ENCODE results near the gene LINC00632. TPM values are rescaled to one million over a fixed set of nuclear protein-coding genes. Genes with fewer than 3 reads are reported as not detected.

LINC00632 gene
- total and polyA plus RNA-seq, 2 donors (not counting 1 experiment from before 2014, with no cell fraction given), result not detected

- no peak for TF ChIP-seq EZH2 (IDR thresholded peaks at IDR 0.05; ENCODE audit: borderline replicate concordance, insufficient read depth, low read depth, low read length, poor library complexity, severe bottlenecking)
- TF ChIP-seq, protein P1, sequence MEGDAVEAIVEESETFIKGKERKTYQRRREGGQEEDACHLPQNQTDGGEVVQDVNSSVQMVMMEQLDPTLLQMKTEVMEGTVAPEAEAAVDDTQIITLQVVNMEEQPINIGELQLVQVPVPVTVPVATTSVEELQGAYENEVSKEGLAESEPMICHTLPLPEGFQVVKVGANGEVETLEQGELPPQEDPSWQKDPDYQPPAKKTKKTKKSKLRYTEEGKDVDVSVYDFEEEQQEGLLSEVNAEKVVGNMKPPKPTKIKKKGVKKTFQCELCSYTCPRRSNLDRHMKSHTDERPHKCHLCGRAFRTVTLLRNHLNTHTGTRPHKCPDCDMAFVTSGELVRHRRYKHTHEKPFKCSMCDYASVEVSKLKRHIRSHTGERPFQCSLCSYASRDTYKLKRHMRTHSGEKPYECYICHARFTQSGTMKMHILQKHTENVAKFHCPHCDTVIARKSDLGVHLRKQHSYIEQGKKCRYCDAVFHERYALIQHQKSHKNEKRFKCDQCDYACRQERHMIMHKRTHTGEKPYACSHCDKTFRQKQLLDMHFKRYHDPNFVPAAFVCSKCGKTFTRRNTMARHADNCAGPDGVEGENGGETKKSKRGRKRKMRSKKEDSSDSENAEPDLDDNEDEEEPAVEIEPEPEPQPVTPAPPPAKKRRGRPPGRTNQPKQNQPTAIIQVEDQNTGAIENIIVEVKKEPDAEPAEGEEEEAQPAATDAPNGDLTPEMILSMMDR (IDR thresholded peaks at IDR 0.05), result no peak
- H2AFZ ChIP-seq (ENCODE audit: insufficient read depth, low read depth, low read length, poor library complexity, severe bottlenecking), result no peak overlapping the region
- peaks cover 0 to 3% (median 0%) of the 10 kb centered on the region in 3 donors for H3K9me3 ChIP-seq (ENCODE audit: control extremely low read depth in 1 of 3, control insufficient read depth in 2 of 3, insufficient read depth in 1 of 3, low read length in 2 of 3)
- Mint-ChIP-seq H3K9me3 (ENCODE audit: insufficient read depth) (no peaks in the 10 kb centered on the region), H3K4me1 (peaks cover 6% of the 10 kb centered on the region), H3K27ac (no peak overlapping the region), H3K4me3 (no peak overlapping the region), H3K27me3 (no peaks in the 10 kb centered on the region)
- no peak overlapping the region for H3K27ac ChIP-seq (ENCODE audit: low read length in 2 of 2)
- H3K79me2 ChIP-seq (ENCODE audit: control insufficient read depth, insufficient read depth, low read length), result no peaks in the 10 kb centered on the region
- no CpG with 5 or more reads among the region's 1 CpG for WGBS (ENCODE audit: insufficient coverage)
- H3K4me2 ChIP-seq (replicated peaks; ENCODE audit: low read depth, low read length, poor library complexity, severe bottlenecking), result no peak overlapping the region
- H3K9ac ChIP-seq (ENCODE audit: low read length), result no peak overlapping the region
- POLR2A ChIA-PET, result no interaction called here
- CTCF ChIA-PET, result no interaction called here
- H4K20me1 ChIP-seq (ENCODE audit: control insufficient read depth, insufficient read depth, low read length, poor library complexity, severe bottlenecking), result no peaks in the 10 kb centered on the region
- ATAC-seq (ENCODE audit: low read depth) (no peak), DNase-seq (no peak)
- intact Hi-C loops (cut with micrococcal nuclease), result no loop called here
- H3K4me3 ChIP-seq (ENCODE audit: control extremely low read depth in 1 of 5, extremely low read depth in 1 of 5, insufficient read depth in 1 of 5, low read depth in 2 of 5, low read length in 4 of 5), result no peak overlapping the region
- H3K36me3 ChIP-seq (replicated peaks in 1 of 2; ENCODE audit: control extremely low read depth in 1 of 2, control insufficient read depth in 1 of 2, extremely low read depth in 1 of 2, insufficient read depth in 2 of 2, low read length in 1 of 2), result no peaks in the 10 kb centered on the region
- no peaks in the 10 kb centered on the region for H3K27me3 ChIP-seq (replicated peaks in 1 of 4; ENCODE audit: control extremely low read depth in 1 of 4, control insufficient read depth in 3 of 4, insufficient read depth in 4 of 4, low read length in 3 of 4)
- H3K4me1 ChIP-seq (ENCODE audit: control insufficient read depth in 2 of 2, insufficient read depth in 2 of 2, low read length in 2 of 2), result no peaks in the 10 kb centered on the region
Measured at GRCh38 chrX:140822184-140822583, 112.6 kb downstream of the LINC00632 start.

- H3K4me3 Mint-ChIP-seq, result no peak overlapping the region
- ATAC-seq (ENCODE audit: low read depth), result no peak
- Histone ChIP-seq H2AFZ (ENCODE audit: insufficient read depth, low read depth, low read length, poor library complexity, severe bottlenecking) (no peak overlapping the region), H3K36me3 (replicated peaks in 1 of 2; ENCODE audit: control extremely low read depth in 1 of 2, control insufficient read depth in 1 of 2, extremely low read depth in 1 of 2, insufficient read depth in 2 of 2, low read length in 1 of 2) (no peaks in the 10 kb centered on the region), H3K4me2 (replicated peaks; ENCODE audit: low read depth, low read length, poor library complexity, severe bottlenecking) (no peak overlapping the region), H3K27ac (ENCODE audit: low read length in 2 of 2) (no peak overlapping the region), H3K4me3 (ENCODE audit: control extremely low read depth in 1 of 5, extremely low read depth in 1 of 5, insufficient read depth in 1 of 5, low read depth in 2 of 5, low read length in 4 of 5) (no peak overlapping the region), H4K20me1 (ENCODE audit: control insufficient read depth, insufficient read depth, low read length, poor library complexity, severe bottlenecking) (no peaks in the 10 kb centered on the region), H3K27me3 (replicated peaks in 1 of 4; ENCODE audit: control extremely low read depth in 1 of 4, control insufficient read depth in 3 of 4, insufficient read depth in 4 of 4, low read length in 3 of 4) (no peaks in the 10 kb centered on the region), H3K4me1 (ENCODE audit: control insufficient read depth in 2 of 2, insufficient read depth in 2 of 2, low read length in 2 of 2) (no peaks in the 10 kb centered on the region), H3K9me3 (ENCODE audit: control extremely low read depth in 1 of 3, control insufficient read depth in 2 of 3, insufficient read depth in 1 of 3, low read length in 2 of 3) (peaks cover 0 to 3% (median 0%) of the 10 kb centered on the region in 3 donors), H3K9ac (ENCODE audit: low read length) (no peak overlapping the region), H3K79me2 (ENCODE audit: control insufficient read depth, insufficient read depth, low read length) (no peaks in the 10 kb centered on the region)
- intact Hi-C loops (cut with micrococcal nuclease), result no loop called here
- H3K4me1 Mint-ChIP-seq, result peaks cover 6% of the 10 kb centered on the region
- no peak for DNase-seq
- no peaks in the 10 kb centered on the region for H3K9me3 Mint-ChIP-seq (ENCODE audit: insufficient read depth)
- H3K27me3 Mint-ChIP-seq, result no peaks in the 10 kb centered on the region
- TF ChIP-seq EZH2 (IDR thresholded peaks at IDR 0.05; ENCODE audit: borderline replicate concordance, insufficient read depth, low read depth, low read length, poor library complexity, severe bottlenecking), result no peak
- TF ChIP-seq, protein P1 (IDR thresholded peaks at IDR 0.05), result no peak
- no peak overlapping the region for H3K27ac Mint-ChIP-seq
- CTCF ChIA-PET, result no interaction called here
- POLR2A ChIA-PET, result no interaction called here
- WGBS (ENCODE audit: insufficient coverage), result 0% methylated on average over 1 of the region's 3 CpGs
Measured at GRCh38 chrX:140822861-140823260, 113.3 kb downstream of the LINC00632 start.

All from B cell (primary cell).